ENCODE results near the gene CENPN.

- no peak for TF ChIP-seq CTCF (IDR thresholded peaks at IDR 0.05)
- no peak for TF ChIP-seq POLR2AphosphoS5 (IDR thresholded peaks at IDR 0.05; ENCODE audit: low read depth, low read length)
- TF ChIP-seq REST (IDR thresholded peaks at IDR 0.05; ENCODE audit: insufficient read depth in 1 of 2, low read depth in 2 of 2, low read length in 1 of 2), result no peak
- no peak for TF ChIP-seq TCF7L2 (IDR thresholded peaks at IDR 0.05; ENCODE audit: low read depth, low read length)
Observed at GRCh38 chr16:81040842-81041241, 33.8 kb downstream of the CENPN start.
